Muscle layer of duodenum (tissue), 2 donors: Measurements from ENCODE around the gene USP19.

ENCODE experiments used
- H3K27ac ChIP-seq: one replicate; pipeline ENCODE4 v1.7.0; 2013; ENCODE audit warnings: mild to moderate bottlenecking, low read length
- H3K27me3 ChIP-seq: one replicate; pipeline ENCODE4 v1.7.0; 2013; ENCODE audit warnings: low read depth, mild to moderate bottlenecking, control low read depth, low read length
- H3K36me3 ChIP-seq, 2 donors: one replicate each; pipeline ENCODE4 v1.7.0; 2013; ENCODE audit warnings: low read length in 2 of 2, control low read depth in 1 of 2, mild to moderate bottlenecking in 1 of 2; ENCODE audit not compliant: insufficient read depth in 2 of 2, control insufficient read depth in 1 of 2
- H3K4me1 ChIP-seq, 2 donors: one replicate each; pipeline ENCODE4 v1.7.0; 2013; ENCODE audit warnings: low read length in 2 of 2, mild to moderate bottlenecking in 2 of 2, control low read depth in 1 of 2, moderate library complexity in 1 of 2; ENCODE audit not compliant: insufficient read depth in 2 of 2, control insufficient read depth in 1 of 2
- H3K4me3 ChIP-seq, 2 donors: one replicate each; pipeline ENCODE4 v1.7.0; 2013; ENCODE audit warnings: low read length in 2 of 2, low read depth in 1 of 2, mild to moderate bottlenecking in 1 of 2
- H3K9me3 ChIP-seq, 2 donors: one replicate each; pipeline ENCODE4 v1.7.0; 2013; ENCODE audit warnings: low read length in 2 of 2, control low read depth in 1 of 2, mild to moderate bottlenecking in 1 of 2; ENCODE audit not compliant: control insufficient read depth in 1 of 2
- donor health status: healthy.

USP19 gene

GRCh38 chr3:49158792-49159191, 38.2 kb upstream of the USP19 start:
- Histone ChIP-seq H3K9me3 (no peaks in the 10 kb centered on the region), H3K36me3 (peaks cover 15 to 16% of the 10 kb centered on the region in 2 donors), H3K4me1 (no peaks in the 10 kb centered on the region), H3K4me3 (no peak overlapping the region), H3K27ac (no peak overlapping the region), H3K27me3 (no peaks in the 10 kb centered on the region)

- no peaks in the 10 kb centered on the region for H3K9me3 ChIP-seq
- no peak overlapping the region for H3K4me3 ChIP-seq
- H3K36me3 ChIP-seq = peaks cover 10 to 11% of the 10 kb centered on the region in 2 donors
- no peaks in the 10 kb centered on the region for H3K4me1 ChIP-seq
- no peak overlapping the region for H3K27ac ChIP-seq
- no peaks in the 10 kb centered on the region for H3K27me3 ChIP-seq
Measured at GRCh38 chr3:49158103-49158709, 37.6 kb upstream of the USP19 start.

DNA sequence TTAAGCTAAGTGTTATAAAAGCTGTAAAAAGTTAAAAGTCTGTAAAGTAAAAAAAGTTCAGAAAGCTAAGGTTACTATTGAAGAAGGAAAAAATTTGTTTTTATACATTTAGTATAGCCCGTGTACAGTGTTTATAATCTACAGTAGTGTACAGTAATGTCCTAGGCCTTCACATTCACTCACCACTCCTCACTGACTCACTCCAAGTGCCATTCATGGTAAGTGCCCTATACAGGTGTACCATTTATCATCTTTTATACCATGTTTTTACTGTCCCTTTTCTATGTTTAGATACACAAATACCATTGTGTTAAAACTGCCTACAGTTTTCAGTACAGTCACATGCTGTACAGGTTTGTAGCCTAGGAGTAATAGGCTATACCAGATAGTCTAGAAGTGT, 36.7 kb upstream of the USP19 start:
- no peaks in the 10 kb centered on the region for H3K4me1 ChIP-seq
- H3K4me3 ChIP-seq = no peak overlapping the region

DNA sequence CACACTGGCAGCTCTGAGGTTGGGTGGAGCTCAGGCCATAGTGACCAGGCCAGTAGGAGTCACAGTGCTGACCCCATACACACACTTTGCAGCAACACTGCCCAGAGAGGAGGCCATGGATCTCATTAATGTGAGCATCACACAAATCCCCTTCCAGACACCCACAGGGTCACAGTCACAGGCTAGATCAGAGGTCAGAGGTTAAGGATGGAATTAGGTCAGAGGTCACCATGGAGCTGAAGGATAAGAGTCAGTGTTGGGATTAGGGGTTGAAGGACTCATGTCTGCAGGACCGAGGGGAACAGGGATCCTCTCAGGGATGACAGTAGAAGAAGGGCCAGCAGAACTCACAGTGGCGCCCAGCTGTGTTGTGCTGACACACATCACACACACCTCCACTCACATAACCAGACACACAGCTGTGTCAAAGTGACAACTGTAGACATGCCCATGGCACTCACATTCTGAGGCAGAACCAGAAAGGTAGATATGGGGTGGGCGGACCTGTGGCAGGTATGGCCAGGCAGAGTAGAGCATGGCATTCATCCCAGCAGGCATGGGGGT, 32.8 kb upstream of the USP19 start:
- no peaks in the 10 kb centered on the region for H3K27me3 ChIP-seq

More for the DNA sequence above, 36.7 kb upstream of the USP19 start:
- peaks cover 4 to 5% of the 10 kb centered on the region in 2 donors for H3K36me3 ChIP-seq
- no peaks in the 10 kb centered on the region for H3K27me3 ChIP-seq
- H3K9me3 ChIP-seq = no peaks in the 10 kb centered on the region
- no peak overlapping the region for H3K27ac ChIP-seq

GRCh38 chr3:49151610-49152009, 31.0 kb upstream of the USP19 start:
- Histone ChIP-seq H3K4me3 (no peak overlapping the region), H3K36me3 (no peaks in the 10 kb centered on the region), H3K27me3 (no peaks in the 10 kb centered on the region), H3K27ac (no peak overlapping the region), H3K4me1 (no peaks in the 10 kb centered on the region), H3K9me3 (no peaks in the 10 kb centered on the region)

More for the DNA sequence above, 32.8 kb upstream of the USP19 start:
- H3K9me3 ChIP-seq = no peaks in the 10 kb centered on the region
- no peaks in the 10 kb centered on the region for H3K36me3 ChIP-seq
- H3K4me3 ChIP-seq = no peak overlapping the region
- no peak overlapping the region for H3K27ac ChIP-seq
- no peaks in the 10 kb centered on the region for H3K4me1 ChIP-seq

- H3K4me1 ChIP-seq = no peaks in the 10 kb centered on the region
- no peak overlapping the region for H3K27ac ChIP-seq
- H3K4me3 ChIP-seq = no peak overlapping the region
- no peaks in the 10 kb centered on the region for H3K27me3 ChIP-seq
- no peaks in the 10 kb centered on the region for H3K36me3 ChIP-seq
- H3K9me3 ChIP-seq = no peaks in the 10 kb centered on the region
Measured at GRCh38 chr3:49148159-49148558, 27.5 kb upstream of the USP19 start.

GRCh38 chr3:49140080-49140479, 19.5 kb upstream of the USP19 start:
- Histone ChIP-seq H3K36me3 (no peaks in the 10 kb centered on the region), H3K9me3 (no peaks in the 10 kb centered on the region), H3K4me3 (no peak overlapping the region), H3K27me3 (no peaks in the 10 kb centered on the region), H3K4me1 (no peaks in the 10 kb centered on the region), H3K27ac (no peak overlapping the region)

- Histone ChIP-seq H3K36me3 (peaks cover 2 to 7% of the 10 kb centered on the region in 2 donors), H3K27me3 (no peaks in the 10 kb centered on the region), H3K9me3 (no peaks in the 10 kb centered on the region), H3K4me3 (no peak overlapping the region), H3K27ac (no peak overlapping the region), H3K4me1 (peaks cover 6 to 25% of the 10 kb centered on the region in 2 donors)
Measured at GRCh38 chr3:49135499-49135898, 14.9 kb upstream of the USP19 start.

DNA sequence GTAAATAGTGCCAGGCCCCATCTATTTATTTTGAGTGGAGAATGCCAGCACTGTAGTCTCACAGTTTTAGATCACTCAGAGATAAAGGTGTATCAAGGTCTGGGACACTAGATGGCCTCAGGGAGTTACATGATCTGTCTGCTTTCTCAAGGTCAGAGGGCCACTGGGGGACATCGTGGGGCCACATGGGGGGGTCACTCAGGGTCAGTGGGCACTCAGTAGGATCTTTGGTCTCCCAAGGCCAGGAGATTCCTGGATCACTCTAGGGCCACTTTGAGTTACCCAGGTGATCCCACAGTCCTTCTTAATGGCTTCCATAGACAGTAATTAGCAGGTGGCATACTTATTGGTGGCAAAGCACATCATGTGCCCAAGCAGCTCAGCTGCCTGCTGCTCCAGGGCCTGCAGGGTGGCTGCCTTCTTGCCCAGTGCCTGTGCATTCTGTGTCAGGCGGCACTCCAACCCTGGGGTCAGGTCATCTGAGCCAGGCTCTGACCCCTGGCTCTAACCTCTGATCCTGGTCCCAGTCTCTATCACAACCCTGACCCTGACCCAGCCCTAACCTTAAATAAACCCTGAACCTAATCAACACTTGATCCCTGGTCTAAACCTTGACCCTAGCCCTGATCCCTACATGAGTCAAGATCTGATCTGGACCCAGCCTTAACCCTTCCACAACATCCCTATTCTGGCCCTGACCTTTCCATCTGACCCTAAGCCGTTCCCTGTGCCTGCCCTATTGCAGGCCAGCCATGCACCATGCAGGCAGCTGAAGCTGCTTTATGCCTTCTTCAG, 14.0 kb upstream of the USP19 start:
- peaks cover 6 to 29% of the 10 kb centered on the region in 2 donors for H3K4me1 ChIP-seq
- H3K36me3 ChIP-seq = peaks cover 8 to 12% of the 10 kb centered on the region in 2 donors
- peak overlapping the region in 1 of 2 donors; percentile 11 for H3K4me3 ChIP-seq
- H3K9me3 ChIP-seq = no peaks in the 10 kb centered on the region
- no peaks in the 10 kb centered on the region for H3K27me3 ChIP-seq
- no peak overlapping the region for H3K27ac ChIP-seq

- H3K4me1 ChIP-seq = peaks cover 6 to 29% of the 10 kb centered on the region in 2 donors
- no peaks in the 10 kb centered on the region for H3K9me3 ChIP-seq
- no peaks in the 10 kb centered on the region for H3K27me3 ChIP-seq
- peak overlapping the region; percentile 91 for H3K27ac ChIP-seq
- H3K36me3 ChIP-seq = peaks cover 10 to 23% of the 10 kb centered on the region in 2 donors
- peak overlapping the region; percentile 75 to 88 for H3K4me3 ChIP-seq
Measured at GRCh38 chr3:49133226-49133951, 12.8 kb upstream of the USP19 start.
